ENCODE measurements around the gene BPIFA3. TPM values are rescaled to one million over a fixed set of nuclear protein-coding genes. Genes with fewer than 3 reads are reported as not detected.

The BPIFA3 gene
- total RNA-seq: not detected
- not detected for polyA plus RNA-seq
- long read RNA-seq, donor 1: 0 reads
- long read RNA-seq, donor 2: 0 reads
- long read RNA-seq, donor 3: 0 reads

- ATAC-seq: no peak
Observed at GRCh38 chr20:33217052-33217451, at the start of gene BPIFA3. BPIFA3 (plus strand) TSS chr20:33217352; CDS start chr20:33217537, 185 bp downstream.

GRCh38 chr20:33167859-33168258, 49.3 kb upstream of the BPIFA3 start, which contains the start of gene BPIFA2:
BPIFA2 (plus strand) TSS chr20:33168159; CDS start chr20:33169146, 987 bp downstream.
- Histone ChIP-seq H3K36me3 (no peaks in the 10 kb centered on the region), H3K4me3 (no peak within 1 kb of the TSS), H3K4me1 (no peaks in the 10 kb centered on the region), H3K9me3 (peaks cover 0 to 24% (median 12%) of the 10 kb centered on the region in 12 donors), H3K27me3 (peaks cover 0 to 12% (median 0%) of the 10 kb centered on the region in 9 donors), H3K27ac (no peak within 1 kb of the TSS)
- TF ChIP-seq CTCF (IDR thresholded peaks at IDR 0.05): no peak
- no peak for TF ChIP-seq POLR2A (IDR thresholded peaks at IDR 0.05)
- WGBS, 4 donors: 70 to 82% (median 77%) methylated on average over 8 of the region's 8 CpGs
- ATAC-seq: no peak
- intact Hi-C loops (cut with DNase I): no loop called here
- no peak for DNase-seq

More at GRCh38 chr20:33217052-33217451, at the start of gene BPIFA3:
- Histone ChIP-seq H3K9me3 (no peaks in the 10 kb centered on the region), H3K36me3 (no peaks in the 10 kb centered on the region), H3K4me3 (no peak within 1 kb of the TSS), H3K4me1 (no peaks in the 10 kb centered on the region), H3K27me3 (peaks cover 0 to 39% (median 2%) of the 10 kb centered on the region in 9 donors), H3K27ac (no peak within 1 kb of the TSS)
- TF ChIP-seq POLR2A (IDR thresholded peaks at IDR 0.05) (no peak), CTCF (IDR thresholded peaks at IDR 0.05) (no peak)
- no peak for DNase-seq
- WGBS, 4 donors: 70 to 92% (median 81%) methylated on average over 2 of the region's 2 CpGs
- intact Hi-C loops (cut with DNase I): no loop called here

GRCh38 chr20:33169176-33169794, 47.9 kb upstream of the BPIFA3 start:
- no peak for ATAC-seq
- 49 to 56% (median 52%) methylated on average over 8 of the region's 8 CpGs for WGBS, 4 donors

More at GRCh38 chr20:33169176-33169794, 47.9 kb upstream of the BPIFA3 start:
- TF ChIP-seq CTCF (IDR thresholded peaks at IDR 0.05) (peak in 7 of 12 donors; percentile 11 to 52 (median 30)), POLR2A (IDR thresholded peaks at IDR 0.05) (no peak)
- Histone ChIP-seq H3K4me1 (no peaks in the 10 kb centered on the region), H3K27ac (no peak overlapping the region), H3K27me3 (peaks cover 0 to 13% (median 0%) of the 10 kb centered on the region in 9 donors), H3K4me3 (no peak overlapping the region), H3K36me3 (no peaks in the 10 kb centered on the region), H3K9me3 (peaks cover 0 to 24% (median 12%) of the 10 kb centered on the region in 12 donors)
- no peak for DNase-seq
- intact Hi-C loops (cut with DNase I): no loop called here
